WTC11 (cell line): ENCODE measurements around the gene FLOT2. TPM values are rescaled to one million over a fixed set of nuclear protein-coding genes. Genes with fewer than 3 reads are reported as not detected.

Experiments used
- ATAC-seq: fragments of 200-7000 bp; cut with Tn5 transposase; 2 replicates; pipeline ENCODE4 v1.10.0; 2021; ENCODE audit warnings: mild to moderate bottlenecking, moderate library complexity
- CTCF ChIA-PET: fragments of 300-600 bp; sonication (Branson Sonifier 250); formaldehyde crosslinking; loops from one replicate; lab custom pipeline; 2021; ENCODE audit warnings: antibody characterized with exemption; lab: Charles Lee
- POLR2A ChIA-PET: fragments of 350-600 bp; sonication (Branson Sonifier 250); formaldehyde crosslinking; loops from one replicate; lab custom pipeline; 2021; ENCODE audit warnings: antibody characterized with exemption; lab: Charles Lee
- DNase-seq: peaks from one replicate; pipeline ENCODE4 v3.0.0; 2021; ENCODE audit warnings: low spot score
- H3K27ac Mint-ChIP-seq: 2 replicates; pipeline ENCODE4 v1.8.0; 2021; ENCODE audit warnings: mixed read lengths
- H3K27me3 Mint-ChIP-seq: 2 replicates; pipeline ENCODE4 v1.8.0; 2021; ENCODE audit warnings: low read depth, mild to moderate bottlenecking, moderate library complexity, mixed read lengths
- H3K36me3 Mint-ChIP-seq: 2 replicates; pipeline ENCODE4 v1.8.0; 2021; ENCODE audit warnings: mixed read lengths
- H3K4me1 Mint-ChIP-seq: 2 replicates; pipeline ENCODE4 v1.8.0; 2022; ENCODE audit warnings: mixed read lengths
- H3K4me3 Mint-ChIP-seq: 2 replicates; pipeline ENCODE4 v1.8.0; 2021; ENCODE audit warnings: mild to moderate bottlenecking, moderate library complexity, mixed read lengths
- H3K9me3 Mint-ChIP-seq: 2 replicates; pipeline ENCODE4 v1.8.0; 2021; ENCODE audit warnings: mixed read lengths
- ARID4B ChIP-seq: sonication (generic); formaldehyde crosslinking; IDR thresholded peaks from 2 replicates; pipeline ENCODE4 v1.8.0; 2023; ENCODE audit warnings: missing genetic modification reagents, mild to moderate bottlenecking, borderline replicate concordance
- ATF1 ChIP-seq: sonication (generic); formaldehyde crosslinking; IDR thresholded peaks from 2 replicates; pipeline ENCODE4 v1.8.1; 2023; ENCODE audit warnings: mild to moderate bottlenecking, moderate library complexity, missing genetic modification reagents
- ATF3 ChIP-seq: sonication (generic); formaldehyde crosslinking; conservative IDR thresholded peaks from 2 replicates; pipeline ENCODE4 v1.8.1; 2022; ENCODE audit warnings: mild to moderate bottlenecking, missing genetic modification reagents
- CDX4 ChIP-seq: fragments of 250-450 bp; sonication (Bioruptor Pico); IDR thresholded peaks from 2 replicates; pipeline ENCODE4 v1.9.0; 2021; ENCODE audit warnings: moderate library complexity, mild to moderate bottlenecking, inconsistent platforms, borderline replicate concordance
- CREB1 ChIP-seq: sonication (generic); formaldehyde crosslinking; IDR thresholded peaks from 2 replicates; pipeline ENCODE4 v1.8.0; 2023; ENCODE audit warnings: mild to moderate bottlenecking, missing genetic modification reagents
- E2F1 ChIP-seq: sonication (generic); formaldehyde crosslinking; IDR thresholded peaks from 2 replicates; pipeline ENCODE4 v1.8.0; 2022; ENCODE audit warnings: mild to moderate bottlenecking, missing genetic modification reagents
- ETV6 ChIP-seq: sonication (generic); formaldehyde crosslinking; IDR thresholded peaks from 2 replicates; pipeline ENCODE4 v1.8.1; 2022; ENCODE audit warnings: mild to moderate bottlenecking, missing genetic modification reagents
- FOXJ3 ChIP-seq: sonication (generic); formaldehyde crosslinking; IDR thresholded peaks from 2 replicates; pipeline ENCODE4 v1.9.0; 2021; ENCODE audit warnings: missing genetic modification reagents, mild to moderate bottlenecking, borderline replicate concordance
- FOXP1 ChIP-seq: sonication (generic); formaldehyde crosslinking; IDR thresholded peaks from 2 replicates; pipeline ENCODE4 v1.8.0; 2022; ENCODE audit warnings: missing genetic modification reagents, mild to moderate bottlenecking, moderate library complexity, borderline replicate concordance
- MLX ChIP-seq: sonication (generic); formaldehyde crosslinking; IDR thresholded peaks from 2 replicates; pipeline ENCODE4 v1.8.1; 2023; ENCODE audit warnings: mild to moderate bottlenecking, missing genetic modification reagents, moderate library complexity
- MYBL2 ChIP-seq: sonication (generic); formaldehyde crosslinking; IDR thresholded peaks from 2 replicates; pipeline ENCODE4 v1.8.1; 2023; ENCODE audit warnings: mild to moderate bottlenecking, moderate library complexity, missing genetic modification reagents
- NFE2L1 ChIP-seq: sonication (generic); formaldehyde crosslinking; IDR thresholded peaks from 2 replicates; pipeline ENCODE4 v1.8.1; 2023; ENCODE audit warnings: missing genetic modification reagents
- NR2C2 ChIP-seq: sonication (generic); formaldehyde crosslinking; IDR thresholded peaks from 2 replicates; pipeline ENCODE4 v1.8.0; 2022; ENCODE audit warnings: mild to moderate bottlenecking, missing genetic modification reagents
- TEAD1 ChIP-seq: sonication (generic); formaldehyde crosslinking; IDR thresholded peaks from 2 replicates; pipeline ENCODE4 v1.8.0; 2022; ENCODE audit warnings: mild to moderate bottlenecking, missing genetic modification reagents
- TP53 ChIP-seq: sonication (generic); formaldehyde crosslinking; IDR thresholded peaks from 2 replicates; pipeline ENCODE4 v1.8.1; 2023; ENCODE audit warnings: mild to moderate bottlenecking, missing genetic modification reagents
- ZNF121 ChIP-seq: sonication (generic); formaldehyde crosslinking; IDR thresholded peaks from 2 replicates; pipeline ENCODE4 v1.8.0; 2023; ENCODE audit warnings: missing genetic modification reagents
- ZNF281 ChIP-seq: sonication (generic); formaldehyde crosslinking; IDR thresholded peaks from 2 replicates; pipeline ENCODE4 v1.8.0; 2023; ENCODE audit warnings: mild to moderate bottlenecking, missing genetic modification reagents
- ZNF423 ChIP-seq: fragments of 250-450 bp; sonication (Bioruptor Pico); IDR thresholded peaks from 2 replicates; pipeline ENCODE4 v2.1.2; 2022; ENCODE audit warnings: mild to moderate bottlenecking, moderate library complexity
- ZNF671 ChIP-seq: fragments of 250-450 bp; sonication (Bioruptor Pico); IDR thresholded peaks from 2 replicates; pipeline ENCODE4 v1.8.0; 2021; ENCODE audit warnings: mild to moderate bottlenecking
- ZSCAN18 ChIP-seq: fragments of 250-450 bp; sonication (Bioruptor Pico); IDR thresholded peaks from 2 replicates; pipeline ENCODE4 v2.1.2; 2022; ENCODE audit warnings: mild to moderate bottlenecking, moderate library complexity
- total RNA-seq: library from RNA; stranded (reverse); gene quantifications from 3 replicates; pipeline ENCODE4 v1.2.3, GENCODE V29; 2021
- TF ChIP-seq, protein P1 (sequence below): fragments of 250-450 bp; sonication (Bioruptor Pico); conservative IDR thresholded peaks from 2 replicates; pipeline ENCODE4 v1.9.0; 2021; ENCODE audit warnings: mild to moderate bottlenecking

FLOT2 gene
- total RNA-seq, 1 experiment from 2014 or later = 139 TPM

GRCh38 chr17:28942925-28943324 is 45.4 kb upstream of the FLOT2 start (continued):
- TF ChIP-seq MLX (CRISPR knock-in tag) (no peak), ZNF671 (CRISPR knock-in tag) (no peak)
- TF ChIP-seq, all 79 proteins: peak for 0

DNA sequence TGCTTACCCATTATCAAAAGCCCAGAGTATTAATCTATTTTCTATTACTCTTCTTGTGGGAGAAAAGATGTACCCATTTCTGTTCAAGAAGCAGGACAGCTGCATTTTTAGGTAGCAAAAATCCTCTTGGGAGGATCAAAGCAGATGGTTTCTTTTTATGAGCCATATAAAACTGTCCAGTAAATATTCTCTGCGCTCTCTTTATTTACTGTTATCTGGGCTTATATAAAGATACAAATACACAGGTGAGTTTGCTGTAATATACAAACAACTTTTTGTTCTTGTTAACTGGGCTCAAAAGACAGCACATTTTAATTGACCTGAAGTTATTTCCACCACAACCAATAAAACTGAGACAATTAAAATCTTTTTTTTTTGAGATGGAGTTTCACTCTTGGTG is 43.7 kb upstream of the FLOT2 start:
- no peak for DNase-seq
- H3K9me3 Mint-ChIP-seq = no peaks in the 10 kb centered on the region
- TF ChIP-seq NR2C2 (no peak), ATF3 (CRISPR knock-in tag) (no peak), ETV6 (CRISPR knock-in tag) (no peak), FOXJ3 (CRISPR knock-in tag) (no peak), NFE2L1 (CRISPR knock-in tag) (no peak), MYBL2 (CRISPR knock-in tag) (no peak), E2F1 (CRISPR knock-in tag) (no peak), ZNF671 (CRISPR knock-in tag) (no peak), ZNF423 (no peak), CREB1 (CRISPR knock-in tag) (no peak), ZSCAN18 (CRISPR knock-in tag) (no peak), ATF1 (CRISPR knock-in tag) (no peak), FOXP1 (no peak), CDX4 (CRISPR knock-in tag) (no peak)
- TF ChIP-seq, protein P1, sequence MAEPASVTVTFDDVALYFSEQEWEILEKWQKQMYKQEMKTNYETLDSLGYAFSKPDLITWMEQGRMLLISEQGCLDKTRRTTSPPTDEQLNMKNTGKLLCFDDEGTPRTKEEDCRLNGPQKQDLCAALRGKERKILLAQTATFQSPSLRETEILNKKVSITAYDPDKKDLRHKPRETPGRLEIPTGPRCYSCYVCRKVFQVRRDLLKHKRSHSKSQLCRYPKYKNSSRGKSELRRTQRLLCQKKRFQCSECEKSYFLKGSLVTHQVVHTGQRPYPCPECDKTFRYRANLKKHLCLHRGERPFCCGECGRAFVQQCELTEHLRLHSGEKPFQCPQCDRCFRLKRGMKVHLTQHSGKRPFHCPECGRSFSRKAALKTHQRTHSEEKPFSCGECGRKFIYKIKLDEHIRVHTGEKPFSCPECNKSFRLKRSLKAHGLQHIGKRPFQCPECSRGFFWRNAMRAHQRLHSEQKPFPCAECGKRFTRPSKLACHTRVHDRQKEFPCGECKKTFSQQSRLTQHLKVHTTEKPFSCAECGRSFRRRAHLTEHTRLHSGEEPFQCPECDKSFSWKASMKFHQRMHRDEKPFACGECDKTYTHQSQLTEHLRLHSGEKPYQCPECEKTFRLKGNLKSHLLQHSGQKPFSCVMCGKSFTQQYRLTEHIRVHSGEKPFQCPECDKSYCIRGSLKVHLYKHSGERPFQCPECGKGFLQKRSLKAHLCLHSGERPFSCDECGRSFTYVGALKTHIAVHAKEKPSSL = no peak
- H3K27me3 Mint-ChIP-seq = no peaks in the 10 kb centered on the region
- H3K27ac Mint-ChIP-seq = no peak overlapping the region
- no peak overlapping the region for H3K4me3 Mint-ChIP-seq
- peaks cover 28% of the 10 kb centered on the region for H3K36me3 Mint-ChIP-seq
- H3K4me1 Mint-ChIP-seq = peaks cover 58% of the 10 kb centered on the region
- ChIA-PET POLR2A (interaction anchor here (1.2 kb wide), 1 partner anchor 10 kb away, joined by 3 read pairs; no protein-coding TSS in a partner anchor), CTCF (interaction anchor here (0.6 to 2.2 kb wide), 2 partner anchors 9 to 12 kb away, joined by 3 to 11 read pairs; no protein-coding TSS in a partner anchor)
- ATAC-seq = no peak

DNA sequence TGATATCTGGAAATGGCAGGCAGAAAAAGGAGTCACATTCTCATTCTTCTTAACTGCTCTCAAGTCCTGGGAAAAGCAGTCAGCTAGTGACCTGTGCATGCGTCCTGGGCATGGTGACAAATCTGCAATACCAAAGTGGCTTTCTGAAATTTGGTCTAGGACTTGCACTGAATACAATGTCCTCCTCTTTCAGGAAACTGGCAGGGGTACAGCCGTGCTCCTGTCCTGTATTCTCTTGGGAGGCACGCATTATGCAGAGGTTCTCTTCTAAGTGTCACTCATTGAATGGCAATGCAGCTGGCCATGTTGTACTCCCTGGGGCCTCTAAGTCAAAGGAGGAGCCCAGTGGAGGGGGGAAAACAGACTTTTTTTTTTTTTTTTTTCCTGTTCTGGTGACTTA is 43.1 kb upstream of the FLOT2 start:
- ChIA-PET POLR2A (interaction anchor here (1.2 kb wide), 1 partner anchor 11 kb away, joined by 3 read pairs; no protein-coding TSS in a partner anchor), CTCF (interaction anchor here (0.6 to 2.2 kb wide), 5 partner anchors 9 to 176 kb away, joined by 3 to 11 read pairs (median 3); no protein-coding TSS in a partner anchor)
- ATAC-seq (no peak), DNase-seq (no peak)
- Mint-ChIP-seq H3K4me3 (no peak overlapping the region), H3K36me3 (peaks cover 26% of the 10 kb centered on the region), H3K4me1 (peaks cover 62% of the 10 kb centered on the region), H3K9me3 (no peaks in the 10 kb centered on the region), H3K27ac (peak overlapping the region; percentile 67), H3K27me3 (no peaks in the 10 kb centered on the region)
- TF ChIP-seq ZNF281 (CRISPR knock-in tag) (no peak), ARID4B (CRISPR knock-in tag) (no peak), TEAD1 (CRISPR knock-in tag) (no peak), MYBL2 (CRISPR knock-in tag) (no peak), TP53 (CRISPR knock-in tag) (no peak), ZNF121 (CRISPR knock-in tag) (no peak)
